ENCODE data around the gene C20orf173. TPM values are rescaled to one million over a fixed set of nuclear protein-coding genes. Genes with fewer than 3 reads are reported as not detected.

C20orf173 gene
- total and polyA plus RNA-seq, 8 donors: not detected

DNA sequence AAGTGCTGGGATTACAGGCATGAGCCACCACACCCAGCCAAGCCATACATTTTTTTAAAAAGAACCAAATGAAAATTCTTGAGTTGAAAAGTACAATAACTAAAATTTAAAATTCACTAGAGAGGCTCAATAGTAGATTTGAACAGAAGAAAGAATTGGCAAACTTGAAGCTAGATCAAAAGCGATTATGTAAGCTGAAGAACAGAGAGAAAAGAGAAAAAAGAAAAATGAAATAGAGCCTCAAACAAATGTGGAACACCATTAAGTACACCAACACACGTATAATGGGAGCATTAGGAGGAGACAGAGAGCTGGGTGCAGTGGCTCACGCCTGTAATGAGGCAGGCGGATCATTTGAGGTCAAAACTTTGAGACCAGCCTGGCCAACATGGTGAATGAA lies 43.4 kb upstream of the C20orf173 start:
- Histone ChIP-seq H3K27me3 (no peaks in the 10 kb centered on the region), H3K27ac (no peak overlapping the region), H3K36me3 (no peaks in the 10 kb centered on the region), H3K4me1 (no peaks in the 10 kb centered on the region), H3K4me3 (no peak overlapping the region), H3K9me3 (peaks cover 0 to 13% of the 10 kb centered on the region in 2 donors)
- no peak for DNase-seq
- intact Hi-C loops (cut with DNase I): no loop called here
- TF ChIP-seq, protein P1, sequence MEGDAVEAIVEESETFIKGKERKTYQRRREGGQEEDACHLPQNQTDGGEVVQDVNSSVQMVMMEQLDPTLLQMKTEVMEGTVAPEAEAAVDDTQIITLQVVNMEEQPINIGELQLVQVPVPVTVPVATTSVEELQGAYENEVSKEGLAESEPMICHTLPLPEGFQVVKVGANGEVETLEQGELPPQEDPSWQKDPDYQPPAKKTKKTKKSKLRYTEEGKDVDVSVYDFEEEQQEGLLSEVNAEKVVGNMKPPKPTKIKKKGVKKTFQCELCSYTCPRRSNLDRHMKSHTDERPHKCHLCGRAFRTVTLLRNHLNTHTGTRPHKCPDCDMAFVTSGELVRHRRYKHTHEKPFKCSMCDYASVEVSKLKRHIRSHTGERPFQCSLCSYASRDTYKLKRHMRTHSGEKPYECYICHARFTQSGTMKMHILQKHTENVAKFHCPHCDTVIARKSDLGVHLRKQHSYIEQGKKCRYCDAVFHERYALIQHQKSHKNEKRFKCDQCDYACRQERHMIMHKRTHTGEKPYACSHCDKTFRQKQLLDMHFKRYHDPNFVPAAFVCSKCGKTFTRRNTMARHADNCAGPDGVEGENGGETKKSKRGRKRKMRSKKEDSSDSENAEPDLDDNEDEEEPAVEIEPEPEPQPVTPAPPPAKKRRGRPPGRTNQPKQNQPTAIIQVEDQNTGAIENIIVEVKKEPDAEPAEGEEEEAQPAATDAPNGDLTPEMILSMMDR (IDR thresholded peaks at IDR 0.05): no peak
- no peak for ATAC-seq

DNA sequence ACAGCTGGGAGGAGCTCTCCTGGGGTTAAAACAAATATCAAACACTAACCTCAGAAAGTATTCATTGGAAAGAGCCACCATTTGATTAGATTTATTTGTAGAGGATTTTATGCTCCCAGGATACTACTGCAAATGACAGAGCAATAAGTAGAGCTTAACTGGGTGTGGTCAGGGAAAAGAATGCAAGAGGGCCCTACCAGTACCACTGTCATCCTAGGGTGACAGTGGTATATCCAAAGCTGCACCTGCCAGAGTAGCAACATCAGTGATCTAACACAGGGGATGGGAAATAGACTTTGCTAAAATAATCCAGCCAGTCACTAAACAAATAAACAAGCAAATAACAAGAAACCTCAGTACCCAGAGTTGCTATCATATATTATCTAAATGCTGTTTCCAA lies 42.1 kb upstream of the C20orf173 start:
- TF ChIP-seq, protein P1 (IDR thresholded peaks at IDR 0.05): no peak
- DNase-seq: no peak

DNA sequence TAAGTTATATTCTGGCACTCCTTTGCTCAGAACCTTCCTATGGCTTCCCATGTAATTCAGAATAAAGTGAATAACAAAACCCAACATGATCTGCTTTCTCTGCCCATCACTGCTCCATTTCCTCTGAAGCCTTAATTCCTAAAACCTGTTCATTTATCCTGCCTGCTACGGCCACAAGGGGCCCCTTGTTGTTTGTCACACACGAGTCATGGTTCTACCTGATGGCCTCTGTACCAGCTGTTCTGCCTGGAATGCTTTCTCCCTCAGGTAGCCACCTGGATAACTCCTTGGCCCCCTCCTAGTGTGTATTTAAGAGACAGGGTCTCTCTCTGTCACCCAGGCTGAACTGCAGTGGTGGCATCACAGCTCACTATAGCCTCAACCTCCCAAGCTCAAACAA lies 39.2 kb upstream of the C20orf173 start:
- Histone ChIP-seq H3K9me3 (peaks cover 0 to 13% of the 10 kb centered on the region in 2 donors), H3K4me1 (no peaks in the 10 kb centered on the region), H3K4me3 (no peak overlapping the region), H3K36me3 (no peaks in the 10 kb centered on the region), H3K27ac (no peak overlapping the region), H3K27me3 (no peaks in the 10 kb centered on the region)
- TF ChIP-seq, protein P1 (IDR thresholded peaks at IDR 0.05): no peak
- DNase-seq (peak in 2 of 4 donors; percentile 3 to 8), ATAC-seq (peak; percentile 27)
- intact Hi-C loops (cut with DNase I): no loop called here

More for the DNA sequence above, 42.1 kb upstream of the C20orf173 start:
- Histone ChIP-seq H3K36me3 (no peaks in the 10 kb centered on the region), H3K4me1 (no peaks in the 10 kb centered on the region), H3K27ac (no peak overlapping the region), H3K4me3 (no peak overlapping the region), H3K27me3 (no peaks in the 10 kb centered on the region), H3K9me3 (peaks cover 0 to 13% of the 10 kb centered on the region in 2 donors)
- ATAC-seq: no peak
- intact Hi-C loops (cut with DNase I): no loop called here

DNA sequence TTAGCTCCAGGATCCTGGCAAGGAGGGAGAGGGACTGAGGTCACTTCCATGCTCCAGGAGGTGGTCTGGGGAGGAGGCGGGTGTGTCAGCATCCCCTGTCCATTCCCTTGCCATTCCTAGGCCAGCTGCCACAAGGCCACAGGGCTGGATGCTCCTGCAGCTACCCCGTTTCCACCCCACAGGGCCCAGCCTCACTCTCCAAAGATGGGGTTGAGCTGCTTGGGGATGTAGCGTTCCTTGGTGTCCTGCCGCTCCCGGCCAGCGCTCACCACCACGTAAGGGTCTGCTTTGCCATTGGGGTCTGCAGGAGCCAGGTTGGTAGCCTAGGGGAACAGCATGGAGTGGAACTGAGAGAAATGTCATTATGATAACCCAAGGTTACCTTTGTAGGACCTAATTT lies 35.5 kb upstream of the C20orf173 start:
- DNase-seq (peak in 1 of 4 donors; percentile 34), ATAC-seq (no peak)
- no peaks in the 10 kb centered on the region for H3K9me3 ChIP-seq
- no peaks in the 10 kb centered on the region for H3K27me3 ChIP-seq
- H3K27ac ChIP-seq: no peak overlapping the region
- TF ChIP-seq, protein P1 (IDR thresholded peaks at IDR 0.05): no peak
- no peaks in the 10 kb centered on the region for H3K36me3 ChIP-seq
- no peaks in the 10 kb centered on the region for H3K4me1 ChIP-seq
- no peak overlapping the region for H3K4me3 ChIP-seq
- intact Hi-C loops (cut with DNase I): no loop called here

DNA sequence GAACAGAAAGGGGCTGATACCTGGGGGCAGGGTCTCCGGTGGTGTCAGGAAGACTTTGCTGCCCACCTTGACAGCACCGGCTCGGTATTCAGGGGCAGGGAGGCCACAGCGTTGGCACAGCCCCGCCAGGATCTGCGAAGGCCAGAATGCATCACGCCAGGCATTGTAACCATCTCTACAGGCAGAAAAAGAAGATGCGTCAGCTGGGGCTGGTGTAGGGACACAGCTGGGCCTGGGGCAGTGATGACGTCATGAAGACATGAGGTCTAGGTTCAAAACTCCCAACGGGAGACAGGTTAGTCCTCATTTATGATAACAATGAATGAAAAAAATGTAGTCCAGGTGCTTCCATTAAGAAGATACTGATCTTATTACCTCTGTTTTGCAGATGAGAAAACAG lies 34.4 kb upstream of the C20orf173 start:
- no peaks in the 10 kb centered on the region for H3K4me1 ChIP-seq
- H3K9me3 ChIP-seq: no peaks in the 10 kb centered on the region
- no peak overlapping the region for H3K27ac ChIP-seq
- H3K27me3 ChIP-seq: no peaks in the 10 kb centered on the region
- H3K4me3 ChIP-seq: no peak overlapping the region
- no peak for ATAC-seq
- DNase-seq: peak in 1 of 4 donors; percentile 37
- intact Hi-C loops (cut with DNase I): no loop called here
- peaks cover 0 to 8% of the 10 kb centered on the region in 2 donors for H3K36me3 ChIP-seq
- TF ChIP-seq, protein P1 (IDR thresholded peaks at IDR 0.05): no peak
